Measurements from ENCODE around the gene CDT1. TPM values are rescaled to one million over a fixed set of nuclear protein-coding genes. Genes with fewer than 3 reads are reported as not detected.

The CDT1 gene
- total and polyA plus RNA-seq, 9 donors = 2.7 to 17.3 (median 12.1) TPM

GRCh38 chr16:88856828-88857727 lies 53.5 kb downstream of the CDT1 start, which contains the start of the genes GALNS and TRAPPC2L:
Gene GALNS, minus strand, starts transcription at chr16:88856947. Its CDS starts 70 bp downstream, at chr16:88856877.
Gene TRAPPC2L, plus strand, starts transcription at chr16:88857127. Its CDS starts 24 bp downstream, at chr16:88857151.
- DNase-seq = peak; percentile 97
- Histone ChIP-seq H3K27ac (ENCODE audit: low read length) (no peak within 1 kb of the TSS), H3K9me3 (replicated peaks; ENCODE audit: control insufficient read depth, low read depth, low read length) (no peaks in the 10 kb centered on the region), H3K27me3 (ENCODE audit: control insufficient read depth, insufficient read depth, low read length) (no peaks in the 10 kb centered on the region), H3K36me3 (ENCODE audit: control insufficient read depth, insufficient read depth, low read length) (peaks cover 36% of the 10 kb centered on the region), H3K4me1 (ENCODE audit: control insufficient read depth, insufficient read depth, low read length) (peaks cover 34% of the 10 kb centered on the region), H3K4me3 (ENCODE audit: low read length) (peak within 1 kb of the TSS; percentile 85)
- WGBS (ENCODE audit: insufficient coverage) = under 1% methylated on average over 85 of the region's 87 CpGs

- WGBS (ENCODE audit: insufficient coverage) = 15% methylated on average over 12 of the region's 12 CpGs
- no peaks in the 10 kb centered on the region for H3K27me3 ChIP-seq (ENCODE audit: control insufficient read depth, insufficient read depth, low read length)
- peaks cover 34% of the 10 kb centered on the region for H3K4me1 ChIP-seq (ENCODE audit: control insufficient read depth, insufficient read depth, low read length)
- no peaks in the 10 kb centered on the region for H3K9me3 ChIP-seq (replicated peaks; ENCODE audit: control insufficient read depth, low read depth, low read length)
- DNase-seq = peak; percentile 71
- peaks cover 43% of the 10 kb centered on the region for H3K36me3 ChIP-seq (ENCODE audit: control insufficient read depth, insufficient read depth, low read length)
- peak overlapping the region; percentile 85 for H3K4me3 ChIP-seq (ENCODE audit: low read length)
- no peak overlapping the region for H3K27ac ChIP-seq (ENCODE audit: low read length)
Observed at GRCh38 chr16:88857728-88858339, 54.2 kb downstream of the CDT1 start.

Other genes starting within 250 kb of the CDT1 start
- 9.2 TPM for gene ZC3H18, start 233.4 kb upstream of the CDT1 start, total RNA-seq
- 10 to 100 TPM; 25.8 to 34.8 (median 31.5) TPM for gene ZC3H18, start 233.4 kb upstream of the CDT1 start, polyA plus RNA-seq (ENCODE audit: insufficient read depth in 1 of 8, insufficient read length in 8 of 8, low replicate concordance in 1 of 8)
- gene IL17C, start 165.2 kb upstream of the CDT1 start, total RNA-seq = not detected
- gene IL17C, start 165.2 kb upstream of the CDT1 start, polyA plus RNA-seq (ENCODE audit: insufficient read depth in 1 of 8, insufficient read length in 8 of 8, low replicate concordance in 1 of 8) = not detected
- 67.0 TPM for gene CYBA, start 152.7 kb upstream of the CDT1 start, total RNA-seq
- gene CYBA, start 152.7 kb upstream of the CDT1 start, polyA plus RNA-seq (ENCODE audit: insufficient read depth in 1 of 8, insufficient read length in 8 of 8, low replicate concordance in 1 of 8) = 10 to 100 TPM; 41.9 to 69.3 (median 49.0) TPM
- gene MVD, start 140.7 kb upstream of the CDT1 start, total RNA-seq = 27.9 TPM
- gene MVD, start 140.7 kb upstream of the CDT1 start, polyA plus RNA-seq (ENCODE audit: insufficient read depth in 1 of 8, insufficient read length in 8 of 8, low replicate concordance in 1 of 8) = 10 to 100 TPM; 26.9 to 45.2 (median 35.5) TPM
- 7.0 TPM for gene SNAI3, start 117.3 kb upstream of the CDT1 start, total RNA-seq
- 10 to 100 TPM in 1 of 8 donors, 1 to 10 TPM in 7; 3.8 to 11.8 (median 7.4) TPM for gene SNAI3, start 117.3 kb upstream of the CDT1 start, polyA plus RNA-seq (ENCODE audit: insufficient read depth in 1 of 8, insufficient read length in 8 of 8, low replicate concordance in 1 of 8)
- gene RNF166, start 97.4 kb upstream of the CDT1 start, total RNA-seq = 17.6 TPM
- 10 to 100 TPM; 13.9 to 21.8 (median 18.4) TPM for gene RNF166, start 97.4 kb upstream of the CDT1 start, polyA plus RNA-seq (ENCODE audit: insufficient read depth in 1 of 8, insufficient read length in 8 of 8, low replicate concordance in 1 of 8)
- gene CTU2, start 97.3 kb upstream of the CDT1 start, total RNA-seq = 9.5 TPM
- 10 to 100 TPM; 12.2 to 17.0 (median 13.5) TPM for gene CTU2, start 97.3 kb upstream of the CDT1 start, polyA plus RNA-seq (ENCODE audit: insufficient read depth in 1 of 8, insufficient read length in 8 of 8, low replicate concordance in 1 of 8)
- gene PIEZO1, start 18.6 kb upstream of the CDT1 start, total RNA-seq = 49.3 TPM
- gene PIEZO1, start 18.6 kb upstream of the CDT1 start, polyA plus RNA-seq (ENCODE audit: insufficient read depth in 1 of 8, insufficient read length in 8 of 8, low replicate concordance in 1 of 8) = 10 to 100 TPM; 48.6 to 75.6 (median 63.6) TPM
- gene APRT, start 8.1 kb downstream of the CDT1 start, total RNA-seq = 78.6 TPM
- 10 to 100 TPM; 61.2 to 83.0 (median 65.9) TPM for gene APRT, start 8.1 kb downstream of the CDT1 start, polyA plus RNA-seq (ENCODE audit: insufficient read depth in 1 of 8, insufficient read length in 8 of 8, low replicate concordance in 1 of 8)
- gene GALNS, start 53.2 kb downstream of the CDT1 start, total RNA-seq = 9.8 TPM
- 10 to 100 TPM; 15.0 to 28.5 (median 21.0) TPM for gene GALNS, start 53.2 kb downstream of the CDT1 start, polyA plus RNA-seq (ENCODE audit: insufficient read depth in 1 of 8, insufficient read length in 8 of 8, low replicate concordance in 1 of 8)
- gene TRAPPC2L, start 53.3 kb downstream of the CDT1 start, total RNA-seq = 52.1 TPM
- 10 to 100 TPM; 47.6 to 67.5 (median 52.2) TPM for gene TRAPPC2L, start 53.3 kb downstream of the CDT1 start, polyA plus RNA-seq (ENCODE audit: insufficient read depth in 1 of 8, insufficient read length in 8 of 8, low replicate concordance in 1 of 8)
- 0.04 TPM for gene PABPN1L, start 62.9 kb downstream of the CDT1 start, total RNA-seq
- under 1 TPM in 5 of 8 donors, not detected in 3; 0.12 to 0.39 (median 0.15) TPM for gene PABPN1L, start 62.9 kb downstream of the CDT1 start, polyA plus RNA-seq (ENCODE audit: insufficient read depth in 1 of 8, insufficient read length in 8 of 8, low replicate concordance in 1 of 8)
- gene CBFA2T3, start 173.4 kb downstream of the CDT1 start, total RNA-seq = 3.8 TPM
- 10 to 100 TPM; 13.2 to 23.0 (median 18.6) TPM for gene CBFA2T3, start 173.4 kb downstream of the CDT1 start, polyA plus RNA-seq (ENCODE audit: insufficient read depth in 1 of 8, insufficient read length in 8 of 8, low replicate concordance in 1 of 8)

All from muscle of leg (tissue), 11 donors.